Upper lobe of left lung (tissue), 6 donors: ENCODE measurements around the gene CDH9. TPM values are rescaled to one million over a fixed set of nuclear protein-coding genes. Genes with fewer than 3 reads are reported as not detected.

ENCODE experiments used
- ATAC-seq, 2 donors: fragments of 200-7000 bp; cut with Tn5 transposase; one replicate each; pipeline ENCODE4 v1.9.1; 2022; ENCODE audit warnings: mild to moderate bottlenecking in 2 of 2, moderate library complexity in 2 of 2; ENCODE audit not compliant: low FRiP score in 2 of 2
- DNase-seq, 2 donors: peaks; one replicate each; pipeline ENCODE4 v3.0.0-alpha.2; 2019 to 2020
- H3K27ac ChIP-seq, 4 donors: fragments of 200-600 bp; sonication (generic); one replicate each; pipeline ENCODE4 v1.5.1; 2016 to 2019
- H3K27me3 ChIP-seq, 4 donors: fragments of 200-600 bp; sonication (generic); one replicate each; pipeline ENCODE4 v1.5.1; 2017 to 2019
- H3K36me3 ChIP-seq, 4 donors: fragments of 200-600 bp; sonication (generic); one replicate each; pipeline ENCODE4 v1.5.1; 2016 to 2019
- H3K4me1 ChIP-seq, 4 donors: fragments of 200-600 bp; sonication (generic); one replicate each; pipeline ENCODE4 v1.5.1; 2018 to 2019
- H3K4me3 ChIP-seq, 4 donors: fragments of 200-600 bp; sonication (generic); one replicate each; pipeline ENCODE4 v1.5.1; 2017 to 2019; ENCODE audit warnings: mild to moderate bottlenecking in 2 of 4, moderate library complexity in 1 of 4
- H3K9me3 ChIP-seq, 4 donors: fragments of 200-600 bp; sonication (generic); one replicate each; pipeline ENCODE4 v1.5.1; 2018 to 2019
- CTCF ChIP-seq, 6 experiments: fragments of 450-650 bp in 4 of 6; fragments of 200-600 bp in 2 of 6; sonication (generic) in 2 of 6; IDR thresholded peaks; one replicate each; pipeline ENCODE4 v1.5.1; 2016 to 2019; ENCODE audit warnings: antibody characterized with exemption in 6 of 6
- EP300 ChIP-seq, 4 donors: sonication (generic); formaldehyde crosslinking; IDR thresholded peaks; one replicate each; pipeline ENCODE4 v1.5.1; 2017; ENCODE audit warnings: antibody characterized with exemption in 4 of 4, control low read depth in 2 of 4
- POLR2A ChIP-seq, 4 donors: fragments of 450-650 bp; IDR thresholded peaks; one replicate each; pipeline ENCODE4 v1.5.1; 2016 to 2017; ENCODE audit warnings: antibody characterized with exemption in 4 of 4, mild to moderate bottlenecking in 2 of 4
- POLR2AphosphoS5 ChIP-seq, 2 donors: sonication (generic); formaldehyde crosslinking; IDR thresholded peaks; one replicate each; pipeline ENCODE4 v1.5.1; 2017; ENCODE audit warnings: antibody characterized with exemption in 2 of 2
- WGBS, 2 donors: methylation state at CpG; one replicate each; pipeline ENCODE4 v1.1.5; 2017 to 2018; 5-methylcytosine and 5-hydroxymethylcytosine counted together
- total RNA-seq, 6 donors: library from RNA; depleted of rRNA in 4 of 6; stranded (reverse); fragments of >200 nt in 4 of 6; gene quantifications; one replicate each; pipeline versions ENCODE4 v1.1.0 to v1.2.1, GENCODE V29; 2016 to 2021
- donor health status: DM: no; HTN: no; CAD: no; lungs with moderate emphysema.
- donor health status: DM: no; HTN: yes; CAD: no; lungs with severe emphysema.

CDH9 gene
- total RNA-seq, 6 donors from 2014 or later = not detected

GRCh38 chr5:26942481-26942880 is 95.9 kb downstream of the CDH9 start:
- WGBS, 2 donors = 45 to 54% methylated on average over 2 of the region's 2 CpGs
- ATAC-seq = no peak
- Histone ChIP-seq H3K27me3 (no peaks in the 10 kb centered on the region), H3K4me1 (no peaks in the 10 kb centered on the region), H3K4me3 (no peak overlapping the region), H3K27ac (no peak overlapping the region), H3K36me3 (no peaks in the 10 kb centered on the region), H3K9me3 (no peaks in the 10 kb centered on the region)
- TF ChIP-seq POLR2AphosphoS5 (IDR thresholded peaks at IDR 0.05) (no peak), CTCF (IDR thresholded peaks at IDR 0.05) (no peak), POLR2A (IDR thresholded peaks at IDR 0.05) (no peak)
- no peak for DNase-seq

GRCh38 chr5:26940994-26941393 is 97.4 kb downstream of the CDH9 start:
- WGBS, 2 donors = 67 to 83% methylated on average over 1 of the region's 1 CpG
- Histone ChIP-seq H3K27ac (no peak overlapping the region), H3K4me1 (no peaks in the 10 kb centered on the region), H3K4me3 (no peak overlapping the region), H3K36me3 (no peaks in the 10 kb centered on the region), H3K9me3 (no peaks in the 10 kb centered on the region), H3K27me3 (no peaks in the 10 kb centered on the region)
- DNase-seq (no peak), ATAC-seq (no peak)
- TF ChIP-seq EP300 (IDR thresholded peaks at IDR 0.05) = no peak
- TF ChIP-seq POLR2A (IDR thresholded peaks at IDR 0.05) = no peak
- no peak for TF ChIP-seq POLR2AphosphoS5 (IDR thresholded peaks at IDR 0.05)
- no peak for TF ChIP-seq CTCF (IDR thresholded peaks at IDR 0.05)

GRCh38 chr5:26932238-26932637 is 106.1 kb downstream of the CDH9 start:
- Histone ChIP-seq H3K4me3 (no peak overlapping the region), H3K36me3 (no peaks in the 10 kb centered on the region), H3K27me3 (no peaks in the 10 kb centered on the region), H3K9me3 (no peaks in the 10 kb centered on the region), H3K4me1 (no peaks in the 10 kb centered on the region), H3K27ac (no peak overlapping the region)
- TF ChIP-seq POLR2AphosphoS5 (IDR thresholded peaks at IDR 0.05) (no peak), POLR2A (IDR thresholded peaks at IDR 0.05) (no peak), CTCF (IDR thresholded peaks at IDR 0.05) (no peak), EP300 (IDR thresholded peaks at IDR 0.05) (no peak)
- WGBS, 2 donors = 65 to 77% methylated on average over 2 of the region's 2 CpGs
- no peak for ATAC-seq
- DNase-seq = no peak

- no peak for DNase-seq
- no peak for ATAC-seq
- Histone ChIP-seq H3K27me3 (no peaks in the 10 kb centered on the region), H3K4me1 (no peaks in the 10 kb centered on the region), H3K4me3 (no peak overlapping the region), H3K36me3 (no peaks in the 10 kb centered on the region), H3K27ac (no peak overlapping the region), H3K9me3 (peaks cover 0 to 3% (median 0%) of the 10 kb centered on the region in 4 donors)
- WGBS, 2 donors = 79 to 89% methylated on average over 6 of the region's 6 CpGs
- TF ChIP-seq EP300 (IDR thresholded peaks at IDR 0.05) = no peak
- TF ChIP-seq POLR2AphosphoS5 (IDR thresholded peaks at IDR 0.05) = no peak
- no peak for TF ChIP-seq POLR2A (IDR thresholded peaks at IDR 0.05)
- no peak for TF ChIP-seq CTCF (IDR thresholded peaks at IDR 0.05)
These were observed 116.9 kb downstream of the CDH9 start for GRCh38 chr5:26921439-26921838.

- ATAC-seq = no peak
- H3K27me3 ChIP-seq = no peaks in the 10 kb centered on the region
- H3K27ac ChIP-seq = no peak overlapping the region
- H3K36me3 ChIP-seq = no peaks in the 10 kb centered on the region
- no peaks in the 10 kb centered on the region for H3K9me3 ChIP-seq
- no peak overlapping the region for H3K4me3 ChIP-seq
- DNase-seq = no peak
- WGBS, 2 donors = 43 to 50% methylated on average over 4 of the region's 4 CpGs
- H3K4me1 ChIP-seq = no peaks in the 10 kb centered on the region
- TF ChIP-seq EP300 (IDR thresholded peaks at IDR 0.05) (no peak), POLR2A (IDR thresholded peaks at IDR 0.05) (no peak), POLR2AphosphoS5 (IDR thresholded peaks at IDR 0.05) (no peak), CTCF (IDR thresholded peaks at IDR 0.05) (no peak)
These were observed 134.9 kb downstream of the CDH9 start for GRCh38 chr5:26903469-26903868.
